HG02973 (cell line): ENCODE results near the gene RWDD3.

Experiments
- ATAC-seq: cut with Tn5 transposase; IDR thresholded peaks from one replicate; pipeline ENCODE4 v1.9.1; 2021; ENCODE audit warnings: moderate library complexity; ENCODE audit not compliant: unreplicated experiment

RWDD3 gene

GRCh38 chr1:95229706-95230105 is 4.3 kb upstream of the RWDD3 start:
- no peak for ATAC-seq

GRCh38 chr1:95230256-95230655 is 3.8 kb upstream of the RWDD3 start:
- ATAC-seq, result no peak

GRCh38 chr1:95230768-95231191 is 3.2 kb upstream of the RWDD3 start:
- ATAC-seq, result no peak

GRCh38 chr1:95232646-95233318 is 1.2 kb upstream of the RWDD3 start:
- no peak for ATAC-seq

GRCh38 chr1:95233319-95233736 is 682 bp upstream of the RWDD3 start:
- ATAC-seq, result peak; percentile 0

GRCh38 chr1:95236784-95237575 is 3.0 kb downstream of the RWDD3 start:
- no peak for ATAC-seq

- no peak for ATAC-seq
Measured at GRCh38 chr1:95237981-95238703, 4.1 kb downstream of the RWDD3 start.

GRCh38 chr1:95245029-95245428 is 11.0 kb downstream of the RWDD3 start:
- no peak for ATAC-seq

- ATAC-seq, result no peak
Measured at GRCh38 chr1:95246511-95246910, 12.5 kb downstream of the RWDD3 start.

- no peak for ATAC-seq
Measured at GRCh38 chr1:95247607-95248006, 13.6 kb downstream of the RWDD3 start.

GRCh38 chr1:95249916-95250315 is 15.9 kb downstream of the RWDD3 start:
- no peak for ATAC-seq

- ATAC-seq, result no peak
Measured at GRCh38 chr1:95252422-95252821, 18.4 kb downstream of the RWDD3 start.

GRCh38 chr1:95254959-95255358 is 20.9 kb downstream of the RWDD3 start:
- ATAC-seq, result no peak

GRCh38 chr1:95255826-95256225 is 21.8 kb downstream of the RWDD3 start:
- ATAC-seq, result no peak

- no peak for ATAC-seq
Measured at GRCh38 chr1:95257758-95258157, 23.7 kb downstream of the RWDD3 start.

GRCh38 chr1:95259245-95259644 is 25.2 kb downstream of the RWDD3 start:
- ATAC-seq, result no peak

- ATAC-seq, result no peak
Measured at GRCh38 chr1:95262913-95263312, 28.9 kb downstream of the RWDD3 start.

- ATAC-seq, result no peak
Measured at GRCh38 chr1:95263450-95263849, 29.4 kb downstream of the RWDD3 start.

- ATAC-seq, result no peak
Measured at GRCh38 chr1:95265106-95265505, 31.1 kb downstream of the RWDD3 start.

- ATAC-seq, result no peak
Measured at GRCh38 chr1:95276429-95276828, 42.4 kb downstream of the RWDD3 start.

GRCh38 chr1:95278173-95279006 is 44.4 kb downstream of the RWDD3 start:
- ATAC-seq, result peak; percentile 78
